ENCODE data around the gene GGA1. TPM values are rescaled to one million over a fixed set of nuclear protein-coding genes. Genes with fewer than 3 reads are reported as not detected.

Gene GGA1
- total RNA-seq, 6 donors from 2014 or later: 52.4 to 226 (median 68.3) TPM

DNA sequence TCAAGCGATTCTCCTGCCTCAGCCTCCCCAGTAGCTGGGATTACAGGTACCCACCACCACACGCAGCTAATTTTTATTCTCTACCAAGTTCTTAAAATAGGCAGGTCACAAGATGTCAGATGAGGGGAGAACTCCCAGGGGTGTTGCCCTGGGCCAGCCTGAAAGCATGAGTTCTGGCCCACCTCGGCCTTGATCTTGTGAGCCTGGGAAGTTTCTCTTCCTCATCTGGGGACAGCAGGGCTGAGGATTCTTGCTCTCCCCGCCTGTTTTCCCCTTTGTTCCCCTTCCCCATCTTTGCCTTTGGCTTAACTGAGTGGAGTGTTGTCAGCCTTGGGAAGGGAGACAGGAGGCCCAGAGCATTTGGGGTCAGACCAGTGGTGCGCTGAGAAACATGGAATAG is 53.4 kb downstream of the GGA1 start:
- DNase-seq (peak in 1 of 2 donors; percentile 38), ATAC-seq (ENCODE audit: low FRiP score in 2 of 2) (no peak)
- Histone ChIP-seq H3K9me3 (no peaks in the 10 kb centered on the region), H3K36me3 (peaks cover 0 to 12% (median 3%) of the 10 kb centered on the region in 4 donors), H3K4me1 (peaks cover 30 to 44% (median 33%) of the 10 kb centered on the region in 4 donors), H3K27me3 (no peaks in the 10 kb centered on the region), H3K4me3 (no peak overlapping the region), H3K27ac (peak overlapping the region in 3 of 4 donors; percentile 48 to 68 (median 61))
- 78 to 89% methylated on average over 5 of the region's 5 CpGs for WGBS, 2 donors
- no peak for TF ChIP-seq POLR2A (IDR thresholded peaks at IDR 0.05)
- TF ChIP-seq POLR2AphosphoS5 (IDR thresholded peaks at IDR 0.05): no peak
- TF ChIP-seq EP300 (IDR thresholded peaks at IDR 0.05): no peak
- TF ChIP-seq CTCF (IDR thresholded peaks at IDR 0.05): no peak

DNA sequence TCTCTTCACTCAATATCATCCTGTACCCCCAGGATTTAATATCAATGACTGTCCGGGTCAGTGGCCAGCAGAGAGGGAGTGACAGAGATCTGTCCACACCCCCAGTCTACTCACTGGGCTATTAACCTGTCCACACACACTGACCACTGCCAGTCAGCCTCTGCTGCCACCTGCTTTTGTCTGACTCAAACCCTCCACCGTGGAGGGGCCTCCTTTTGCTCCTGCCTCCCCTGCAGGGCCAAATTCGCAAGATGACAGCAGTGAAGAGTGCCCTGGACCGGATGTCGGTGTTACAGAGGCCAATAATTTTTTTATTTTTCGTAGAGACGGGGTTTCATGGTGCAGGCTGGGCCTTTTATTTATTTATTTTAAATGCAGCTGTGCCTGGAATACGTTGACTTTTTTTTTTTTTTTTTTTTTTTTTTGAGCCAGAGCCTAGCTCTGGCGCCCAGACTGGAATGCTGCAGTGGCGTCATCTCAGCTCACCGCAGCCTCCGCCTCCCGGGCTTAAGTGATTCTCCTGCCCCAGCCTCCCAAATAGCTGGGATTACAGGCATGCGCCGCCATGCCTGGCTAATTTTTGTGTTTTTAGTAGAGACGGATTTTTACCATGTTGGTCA is 55.0 kb downstream of the GGA1 start:
- Histone ChIP-seq H3K4me1 (peaks cover 25 to 38% (median 27%) of the 10 kb centered on the region in 4 donors), H3K4me3 (no peak overlapping the region), H3K9me3 (no peaks in the 10 kb centered on the region), H3K27me3 (no peaks in the 10 kb centered on the region), H3K36me3 (peaks cover 0 to 12% (median 3%) of the 10 kb centered on the region in 4 donors), H3K27ac (no peak overlapping the region)
- 85 to 88% methylated on average over 16 of the region's 16 CpGs for WGBS, 2 donors
- TF ChIP-seq POLR2AphosphoS5 (IDR thresholded peaks at IDR 0.05) (no peak), EP300 (IDR thresholded peaks at IDR 0.05) (no peak), CTCF (IDR thresholded peaks at IDR 0.05) (no peak), POLR2A (IDR thresholded peaks at IDR 0.05) (no peak)
- ATAC-seq (ENCODE audit: low FRiP score in 2 of 2): no peak
- DNase-seq: no peak

- no peak for TF ChIP-seq EP300 (IDR thresholded peaks at IDR 0.05)
- no peak for TF ChIP-seq POLR2AphosphoS5 (IDR thresholded peaks at IDR 0.05)
- no peak for TF ChIP-seq CTCF (IDR thresholded peaks at IDR 0.05)
- TF ChIP-seq POLR2A (IDR thresholded peaks at IDR 0.05): no peak
- Histone ChIP-seq H3K27me3 (no peaks in the 10 kb centered on the region), H3K9me3 (no peaks in the 10 kb centered on the region), H3K36me3 (peaks cover 0 to 12% (median 3%) of the 10 kb centered on the region in 4 donors), H3K27ac (no peak overlapping the region), H3K4me3 (no peak overlapping the region), H3K4me1 (peaks cover 22 to 33% (median 23%) of the 10 kb centered on the region in 4 donors)
- WGBS, 2 donors: 79 to 84% methylated on average over 15 to 16 of the region's 16 CpGs
- DNase-seq: no peak
- no peak for ATAC-seq (ENCODE audit: low FRiP score in 2 of 2)
Observed at GRCh38 chr22:37664249-37665101, 55.8 kb downstream of the GGA1 start.

DNA sequence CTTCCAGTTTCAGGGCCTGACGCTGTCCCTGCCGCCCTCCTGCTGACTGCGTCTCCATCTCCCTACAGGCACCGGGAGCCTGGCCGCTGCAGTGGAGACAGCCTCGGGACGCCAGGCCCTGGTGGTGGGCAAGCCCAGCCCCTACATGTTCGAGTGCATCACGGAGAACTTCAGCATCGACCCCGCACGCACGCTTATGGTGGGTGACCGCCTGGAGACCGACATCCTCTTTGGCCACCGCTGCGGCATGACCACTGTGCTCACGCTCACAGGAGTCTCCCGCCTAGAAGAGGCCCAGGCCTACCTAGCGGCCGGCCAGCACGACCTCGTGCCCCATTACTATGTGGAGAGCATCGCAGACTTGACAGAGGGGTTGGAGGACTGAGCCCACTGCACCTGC is 56.9 kb downstream of the GGA1 start:
- ATAC-seq (ENCODE audit: low FRiP score in 2 of 2) (peak in 1 of 2 donors; percentile 12), DNase-seq (no peak)
- WGBS, 2 donors: 93 to 95% methylated on average over 16 to 24 of the region's 24 CpGs
- peaks cover 0 to 12% (median 3%) of the 10 kb centered on the region in 4 donors for H3K36me3 ChIP-seq
- no peak overlapping the region for H3K27ac ChIP-seq
- TF ChIP-seq POLR2AphosphoS5 (IDR thresholded peaks at IDR 0.05) (no peak), EP300 (IDR thresholded peaks at IDR 0.05) (no peak), CTCF (IDR thresholded peaks at IDR 0.05) (no peak), POLR2A (IDR thresholded peaks at IDR 0.05) (no peak)
- H3K4me3 ChIP-seq: no peak overlapping the region
- no peaks in the 10 kb centered on the region for H3K9me3 ChIP-seq
- no peaks in the 10 kb centered on the region for H3K27me3 ChIP-seq
- peaks cover 11 to 23% (median 14%) of the 10 kb centered on the region in 4 donors for H3K4me1 ChIP-seq

Data from upper lobe of left lung (tissue), 6 donors.